BJ (cell line): ENCODE data around the gene SPINT2. TPM values are rescaled to one million over a fixed set of nuclear protein-coding genes. Genes with fewer than 3 reads are reported as not detected.
A peak's percentile ranks its signal among the peaks of the same experiment; 100 is the strongest.
"Not testable (repeated sequence)": the region's sequence is repeated elsewhere in the genome, so short reads cannot be mapped to it uniquely, and the experiment has no call there.

Experiments used
- CTCF ChIA-PET: fragments of 350-600 bp; formaldehyde crosslinking; extraction: SDS; loops from one replicate; lab custom pipeline; 2021; ENCODE audit warnings: antibody characterized with exemption, inconsistent platforms; lab: Yijun Ruan, JAX
- POLR2A ChIA-PET: fragments of 300-600 bp; sonication (Branson Sonifier 250); formaldehyde crosslinking; extraction: SDS; loops from one replicate; lab custom pipeline; 2021; ENCODE audit warnings: antibody characterized with exemption; lab: Charles Lee
- DNase-seq: peaks from one replicate; pipeline ENCODE4 v3.0.0-alpha.2; 2011; ENCODE audit warnings: low read depth
- H3K27me3 ChIP-seq: 2 replicates; pipeline ENCODE4 v1.6.0; 2011; ENCODE audit warnings: low read length; ENCODE audit not compliant: control insufficient read depth, insufficient read depth
- H3K36me3 ChIP-seq: 2 replicates; pipeline ENCODE4 v1.5.1; 2011; ENCODE audit warnings: low read length; ENCODE audit not compliant: control insufficient read depth, insufficient read depth
- H3K4me3 ChIP-seq: 2 replicates; pipeline ENCODE4 v1.5.1; 2011; ENCODE audit warnings: low read depth, mild to moderate bottlenecking, control low read depth, low read length
- polyA plus RNA-seq: library from polyadenylated mRNA; depleted of rRNA; stranded (reverse); fragments of >200 nt; gene quantifications from 2 replicates; pipeline ENCODE4 v1.2.3, GENCODE V29; 2011
- TF ChIP-seq, protein P1 (sequence below): IDR thresholded peaks from 2 replicates; pipeline ENCODE4 v1.5.1; 2011; ENCODE audit warnings: low read depth, mild to moderate bottlenecking, control low read depth, inconsistent platforms, low read length, moderate library complexity; ENCODE audit not compliant: insufficient read depth

SPINT2 gene
- polyA plus RNA-seq, 1 experiment, result 45.5 TPM

- ChIA-PET CTCF (interaction anchor here (0.6 to 2.4 kb wide), 5 partner anchors 11 to 325 kb away, joined by 3 to 8 read pairs (median 4); no protein-coding TSS in a partner anchor), POLR2A (no interaction called here)
- DNase-seq, result no peak
- Histone ChIP-seq H3K27me3 (no peaks in the 10 kb centered on the region), H3K36me3 (no peaks in the 10 kb centered on the region), H3K4me3 (no peak overlapping the region)
- TF ChIP-seq, protein P1, sequence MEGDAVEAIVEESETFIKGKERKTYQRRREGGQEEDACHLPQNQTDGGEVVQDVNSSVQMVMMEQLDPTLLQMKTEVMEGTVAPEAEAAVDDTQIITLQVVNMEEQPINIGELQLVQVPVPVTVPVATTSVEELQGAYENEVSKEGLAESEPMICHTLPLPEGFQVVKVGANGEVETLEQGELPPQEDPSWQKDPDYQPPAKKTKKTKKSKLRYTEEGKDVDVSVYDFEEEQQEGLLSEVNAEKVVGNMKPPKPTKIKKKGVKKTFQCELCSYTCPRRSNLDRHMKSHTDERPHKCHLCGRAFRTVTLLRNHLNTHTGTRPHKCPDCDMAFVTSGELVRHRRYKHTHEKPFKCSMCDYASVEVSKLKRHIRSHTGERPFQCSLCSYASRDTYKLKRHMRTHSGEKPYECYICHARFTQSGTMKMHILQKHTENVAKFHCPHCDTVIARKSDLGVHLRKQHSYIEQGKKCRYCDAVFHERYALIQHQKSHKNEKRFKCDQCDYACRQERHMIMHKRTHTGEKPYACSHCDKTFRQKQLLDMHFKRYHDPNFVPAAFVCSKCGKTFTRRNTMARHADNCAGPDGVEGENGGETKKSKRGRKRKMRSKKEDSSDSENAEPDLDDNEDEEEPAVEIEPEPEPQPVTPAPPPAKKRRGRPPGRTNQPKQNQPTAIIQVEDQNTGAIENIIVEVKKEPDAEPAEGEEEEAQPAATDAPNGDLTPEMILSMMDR, result no peak
Measured at GRCh38 chr19:38227287-38228004, 36.9 kb upstream of the SPINT2 start.

DNA sequence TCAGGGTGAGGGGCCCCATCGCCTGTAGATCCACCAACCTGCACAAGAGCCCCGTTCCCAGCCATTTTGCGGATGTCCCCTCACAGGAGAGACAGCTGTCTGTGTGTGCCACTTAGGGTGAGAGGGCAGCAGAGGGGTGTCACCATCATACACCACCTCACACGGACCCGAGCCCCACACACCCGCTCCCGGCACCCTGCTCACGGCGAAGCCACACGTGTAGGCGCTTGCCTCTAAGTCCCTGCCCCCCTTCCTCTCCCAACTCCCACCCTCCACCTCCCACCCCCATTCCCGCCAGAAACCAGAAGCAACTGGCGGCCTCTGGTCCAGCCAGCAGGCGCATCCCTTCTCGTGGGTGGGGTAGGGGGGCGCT, 36.4 kb upstream of the SPINT2 start:
- CTCF ChIA-PET, result interaction anchor here (1.1 to 1.7 kb wide), 3 partner anchors 11 to 325 kb away, joined by 3 to 8 read pairs (median 4); no protein-coding TSS in a partner anchor
- no peak overlapping the region; the same call in 1 of the 2 replicates for H3K4me3 ChIP-seq
- H3K27me3 ChIP-seq, result no peaks in the 10 kb centered on the region
- DNase-seq, result no peak
- POLR2A ChIA-PET, result no interaction called here
- TF ChIP-seq, protein P1, result no peak
- no peaks in the 10 kb centered on the region for H3K36me3 ChIP-seq

- TF ChIP-seq, protein P1, result no peak
Measured at GRCh38 chr19:38228491-38229439, 35.6 kb upstream of the SPINT2 start.

DNA sequence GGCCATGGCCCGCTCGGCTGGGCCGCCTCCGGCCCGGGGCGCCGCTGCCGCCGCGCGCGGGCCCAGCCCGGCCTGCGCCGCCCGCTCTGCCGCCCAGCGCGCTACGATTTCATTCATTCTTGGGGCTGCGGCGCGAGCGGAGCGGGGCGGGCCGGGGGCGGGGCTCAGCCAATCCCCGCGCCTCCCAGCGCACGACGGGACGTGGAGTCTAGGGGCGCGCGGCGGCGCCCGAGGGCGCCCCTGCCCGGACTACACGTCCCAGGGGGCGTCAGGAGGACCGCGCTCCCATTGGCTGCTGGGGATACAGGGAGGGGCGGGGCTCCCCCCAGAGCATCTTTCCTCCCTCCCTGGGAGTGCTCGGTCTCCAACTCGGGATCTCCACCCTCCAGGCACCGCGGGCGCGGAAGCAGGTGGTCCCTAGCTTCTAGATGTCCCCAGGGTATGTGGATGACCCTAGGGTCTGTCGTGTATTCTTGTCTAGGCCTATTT, 34.7 kb upstream of the SPINT2 start:
- TF ChIP-seq, protein P1, result no peak
- CTCF ChIA-PET, result interaction anchor here (1.6 kb wide), 1 partner anchor 327 kb away, joined by 11 read pairs; no protein-coding TSS in a partner anchor
- no peaks in the 10 kb centered on the region for H3K36me3 ChIP-seq
- POLR2A ChIA-PET, result no interaction called here
- H3K27me3 ChIP-seq, result no peaks in the 10 kb centered on the region
- DNase-seq, result peak; percentile 54
- H3K4me3 ChIP-seq, result peak overlapping the region; percentile 45

More at GRCh38 chr19:38228491-38229439, 35.6 kb upstream of the SPINT2 start:
- no peaks in the 10 kb centered on the region for H3K27me3 ChIP-seq
- H3K36me3 ChIP-seq, result no peaks in the 10 kb centered on the region
- POLR2A ChIA-PET, result no interaction called here
- no peak for DNase-seq
- peak overlapping the region; percentile 45 for H3K4me3 ChIP-seq
- CTCF ChIA-PET, result interaction anchor here (0.7 to 1.4 kb wide), 2 partner anchors 12 to 107 kb away, joined by 3 read pairs; partner anchors contain the start of gene CATSPERG

- POLR2A ChIA-PET, H3K4me3 ChIP-seq, H3K36me3 ChIP-seq, DNase-seq, H3K27me3 ChIP-seq: not testable (repeated sequence)
- CTCF ChIA-PET, result interaction anchor here (0.8 to 1.6 kb wide), 2 partner anchors 92 to 328 kb away, joined by 3 to 11 read pairs; no protein-coding TSS in a partner anchor
Measured at GRCh38 chr19:38230506-38231133, 33.8 kb upstream of the SPINT2 start.
